Activated CD4-positive, alpha-beta T cell treated with anti-CD3 and anti-CD28 coated beads for 1 hour (primary cell): ENCODE data around the gene GIMAP5.
A peak's percentile ranks its signal among the peaks of the same experiment; 100 is the strongest.

Source experiments
- DNase-seq: peaks from one replicate; pipeline ENCODE4 v3.0.0-alpha.2; 2020

GIMAP5 gene

DNA sequence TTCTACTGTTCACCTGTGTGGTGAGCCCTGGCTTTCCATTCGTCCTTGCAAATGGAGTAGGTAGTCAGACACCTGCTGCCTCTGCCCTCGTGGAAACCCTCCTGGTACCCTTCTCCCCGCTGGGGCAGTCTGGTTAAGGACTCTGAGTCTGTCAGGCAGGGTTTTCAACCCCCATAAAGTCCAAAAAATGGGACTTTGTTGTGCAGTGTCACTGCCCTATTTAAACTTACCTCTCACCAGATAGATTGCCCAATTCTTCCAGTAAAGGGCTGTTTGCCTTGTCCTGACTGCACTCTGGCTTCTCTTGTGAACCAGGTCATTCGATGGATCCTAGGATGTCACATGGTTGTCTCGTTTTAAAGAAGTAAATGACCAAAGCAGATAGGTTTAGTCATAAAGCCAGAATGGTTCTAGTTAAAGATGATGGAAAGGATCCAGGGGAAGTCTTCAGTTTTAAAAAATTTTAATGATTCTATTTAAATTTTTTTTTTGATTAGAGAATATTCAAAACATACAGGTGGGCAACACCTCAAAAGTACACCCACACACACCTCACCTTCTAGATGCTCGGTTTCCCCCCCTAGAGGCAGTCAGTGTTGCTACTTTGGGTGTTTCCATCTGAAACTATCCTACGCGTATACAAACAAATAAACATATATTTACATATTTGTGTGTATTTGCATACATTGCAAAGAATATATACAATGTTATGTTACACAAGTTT is 41.0 kb downstream of the GIMAP5 start:
- no peak for DNase-seq

DNA sequence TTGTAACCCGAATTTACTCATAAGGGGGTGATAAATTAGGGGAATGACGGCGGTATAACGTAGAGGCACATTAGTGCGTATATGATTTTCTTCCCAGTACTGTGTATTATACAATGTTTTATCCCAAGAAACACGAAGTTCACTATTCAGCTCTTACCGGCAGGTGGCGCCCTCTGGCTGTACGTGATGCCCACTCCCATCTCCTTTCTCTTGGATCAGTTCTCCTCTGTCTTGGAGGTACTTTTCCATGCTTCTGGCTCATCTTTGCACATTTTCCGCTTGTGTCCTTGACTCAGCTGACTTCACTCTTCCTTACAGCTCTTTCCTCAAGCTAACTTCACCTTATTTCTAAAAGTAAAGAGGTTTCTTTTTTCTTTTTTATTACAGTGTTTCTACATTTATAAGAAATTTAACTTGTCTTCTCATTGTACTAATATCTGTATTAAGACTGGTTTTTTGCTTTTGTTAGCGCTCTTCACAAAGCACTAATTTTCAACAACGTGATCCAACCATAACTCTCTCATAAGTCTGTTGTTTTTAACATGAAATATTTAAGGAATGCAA is 41.6 kb downstream of the GIMAP5 start:
- DNase-seq = peak; percentile 56

DNA sequence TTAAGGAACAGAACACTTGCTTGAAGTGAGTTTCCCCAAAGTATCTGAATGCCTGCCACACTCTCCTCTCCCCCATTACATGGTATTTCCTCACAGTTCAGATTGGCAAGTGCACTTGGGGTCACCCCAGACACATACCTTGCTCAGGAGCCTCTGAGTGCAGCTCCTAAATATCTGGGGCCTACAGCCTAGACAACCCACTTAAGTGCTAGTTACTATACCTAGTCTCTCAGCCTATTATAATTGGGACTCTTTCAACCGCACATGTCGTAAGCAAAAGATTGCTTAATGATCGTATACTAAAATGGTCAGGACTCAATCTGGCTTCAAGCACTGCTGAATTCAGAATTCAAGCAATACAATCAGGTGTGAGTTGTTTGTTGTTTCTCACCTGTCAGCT is 43.1 kb downstream of the GIMAP5 start:
- no peak for DNase-seq

GRCh38 chr7:150781103-150781502 is 43.9 kb downstream of the GIMAP5 start:
- no peak for DNase-seq

DNA sequence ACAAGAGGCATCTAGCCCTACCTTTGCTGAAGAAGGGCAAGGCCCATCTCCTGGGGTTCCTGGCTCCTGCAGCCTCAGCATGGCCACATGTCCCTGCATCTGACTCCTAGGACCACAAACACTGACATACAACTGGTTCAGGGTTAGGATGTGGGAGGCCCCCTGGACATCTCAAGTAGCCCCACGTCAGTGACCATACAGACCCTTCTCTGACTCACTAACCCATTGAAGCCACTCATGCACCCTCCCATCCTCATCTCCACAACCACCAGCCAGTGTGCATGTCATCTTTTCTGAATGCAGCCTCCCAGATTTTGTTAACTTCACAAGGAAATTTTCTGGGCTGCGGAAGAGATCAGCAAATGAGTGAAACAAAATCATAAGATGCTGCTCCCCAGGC is 44.7 kb downstream of the GIMAP5 start:
- no peak for DNase-seq

DNA sequence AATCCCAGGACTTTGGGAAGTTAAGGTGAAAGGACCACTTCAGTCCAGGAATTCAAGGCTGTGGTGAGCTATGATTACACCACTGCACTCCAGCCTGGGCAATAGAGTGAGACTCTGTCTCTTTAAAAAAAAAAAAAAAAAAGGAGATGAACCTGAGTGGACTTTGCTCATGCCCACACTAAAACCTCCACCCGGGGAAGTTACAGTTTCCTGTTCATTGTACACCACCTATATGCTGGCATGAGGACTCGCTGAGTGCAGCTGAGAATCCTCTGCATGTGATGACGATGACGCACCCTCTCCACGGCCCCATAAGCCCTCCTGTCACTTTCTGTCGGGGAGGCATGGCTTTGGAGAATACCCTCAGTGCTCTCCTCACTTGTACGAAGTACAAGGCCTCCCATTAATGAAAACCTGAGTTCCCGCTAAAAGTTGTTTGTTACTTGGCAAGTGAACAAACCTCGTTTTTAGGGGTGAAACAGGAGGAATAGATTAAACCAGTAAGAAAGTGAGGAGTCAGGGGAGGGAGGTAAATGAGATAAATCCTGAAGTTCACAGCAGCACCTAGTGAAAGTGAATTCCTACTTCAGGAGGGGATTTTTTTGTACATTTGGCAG is 47.0 kb downstream of the GIMAP5 start:
- no peak for DNase-seq

GRCh38 chr7:150784954-150785353 is 47.7 kb downstream of the GIMAP5 start:
- no peak for DNase-seq

GRCh38 chr7:150787321-150788281 is 50.4 kb downstream of the GIMAP5 start:
- no peak for DNase-seq

GRCh38 chr7:150788474-150789269 is 51.5 kb downstream of the GIMAP5 start:
- DNase-seq = no peak

- no peak for DNase-seq
Observed at GRCh38 chr7:150790416-150791075, 53.3 kb downstream of the GIMAP5 start.

DNA sequence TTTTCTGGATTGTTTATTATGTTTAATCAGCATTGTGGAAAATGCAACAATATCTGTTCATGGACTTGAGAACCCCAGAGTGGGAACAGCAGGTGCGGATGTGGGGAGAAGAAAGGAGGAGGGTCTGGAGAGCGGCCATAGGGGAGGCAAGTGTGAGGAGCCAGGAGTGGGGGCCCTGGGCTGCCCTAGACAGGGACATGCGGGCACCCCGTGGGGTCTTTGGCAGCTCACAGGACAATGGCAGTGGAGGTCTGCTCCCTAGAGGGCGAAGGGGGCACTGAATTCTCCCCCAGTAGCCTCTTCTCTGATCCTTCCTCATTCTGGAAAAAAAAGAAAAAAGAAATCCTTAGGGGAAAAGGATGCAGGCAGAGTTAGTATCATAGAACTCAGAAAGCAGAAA is 54.1 kb downstream of the GIMAP5 start:
- no peak for DNase-seq

DNA sequence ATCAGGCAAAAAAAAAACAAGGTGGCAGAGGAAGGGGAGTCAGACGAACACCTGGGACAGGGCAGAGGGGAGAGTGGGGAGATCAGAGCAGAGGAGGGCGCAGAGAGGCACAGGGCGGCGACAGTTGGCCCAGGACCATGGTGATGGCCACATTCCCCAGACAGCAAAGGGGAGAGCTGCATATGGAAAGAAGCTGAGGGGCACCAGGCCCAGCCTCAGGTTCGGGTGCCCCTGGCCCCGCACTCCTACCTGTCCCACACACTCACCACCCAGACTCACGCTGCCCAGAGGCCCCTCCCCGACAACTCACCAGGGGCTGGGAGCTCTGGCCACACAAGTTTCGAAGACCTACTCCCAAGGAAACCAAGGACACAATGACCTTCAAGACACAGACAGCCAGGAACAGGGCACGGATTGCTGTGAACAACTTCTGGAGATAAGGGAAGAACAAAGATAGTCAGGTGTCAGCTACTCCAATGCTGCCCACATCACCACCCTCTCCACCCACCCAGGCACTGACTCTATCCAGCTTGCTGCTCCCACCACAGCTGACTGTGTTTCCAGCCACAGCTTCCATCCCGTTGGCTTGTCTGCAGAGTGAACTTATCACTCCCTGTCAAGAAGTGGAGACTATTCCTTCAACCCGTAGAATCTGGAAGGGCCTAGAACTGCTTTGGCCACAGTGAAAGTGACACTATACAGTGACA is 54.7 kb downstream of the GIMAP5 start:
- no peak for DNase-seq
